ENCODE results near the gene FXN. TPM values are rescaled to one million over a fixed set of nuclear protein-coding genes. Genes with fewer than 3 reads are reported as not detected.

The FXN gene
- total and polyA plus RNA-seq, 4 donors = 4.7 to 41.7 (median 23.9) TPM

DNA sequence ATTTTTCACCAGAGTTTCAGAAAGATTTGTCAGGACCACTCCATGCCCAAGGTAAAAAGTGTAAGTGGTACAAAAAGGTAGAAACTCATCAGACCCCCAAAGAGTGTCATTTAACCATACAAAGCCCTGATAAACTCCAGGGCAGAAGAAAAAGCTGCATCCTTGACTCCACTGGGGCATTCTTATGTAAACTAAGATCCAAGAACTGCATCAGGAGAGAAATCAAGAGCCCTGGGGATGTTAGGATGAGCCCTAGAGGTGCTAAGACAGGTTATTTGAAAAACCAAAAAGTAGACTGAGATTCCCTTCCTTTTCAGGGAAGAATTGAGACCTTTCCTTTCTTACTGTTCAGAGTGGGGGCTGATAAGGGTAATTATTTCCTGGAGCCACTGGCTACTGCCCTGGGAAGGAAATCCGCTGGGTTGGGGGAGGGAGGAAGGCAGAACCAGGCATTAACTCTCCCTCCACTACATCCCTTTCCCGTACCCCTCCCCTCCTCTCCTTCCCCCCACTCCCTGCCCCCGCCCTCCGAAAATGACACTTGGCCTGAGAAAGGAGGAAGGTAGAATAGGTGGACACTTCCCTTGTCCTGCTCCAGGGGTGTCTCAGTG lies 54.7 kb downstream of the FXN start:
- no peak overlapping the region for H3K9ac ChIP-seq (ENCODE audit: low read depth in 1 of 2, low read length in 2 of 2)
- H3K9me3 ChIP-seq (ENCODE audit: control insufficient read depth in 4 of 4, low read length in 3 of 4) = no peaks in the 10 kb centered on the region
- DNase-seq (ENCODE audit: low spot score) = no peak
- H3K4me3 ChIP-seq (ENCODE audit: low read depth in 1 of 3, low read length in 3 of 3) = no peak overlapping the region
- peaks cover 15 to 35% (median 19%) of the 10 kb centered on the region in 4 donors for H3K4me1 ChIP-seq (ENCODE audit: control insufficient read depth in 4 of 4, insufficient read depth in 4 of 4, low read length in 3 of 4)
- TF ChIP-seq YY1 (IDR thresholded peaks at IDR 0.05) = no peak
- TF ChIP-seq RXRA (IDR thresholded peaks at IDR 0.05) = no peak
- TF ChIP-seq SP1 (IDR thresholded peaks at IDR 0.05) = no peak
- no peak for TF ChIP-seq TAF1 (conservative IDR thresholded peaks at IDR 0.05)
- TF ChIP-seq CTCF (IDR thresholded peaks at IDR 0.05; ENCODE audit: low read depth, low read length, missing input control) = no peak
- TF ChIP-seq JUND (IDR thresholded peaks at IDR 0.05) = no peak
- TF ChIP-seq RAD21 (IDR thresholded peaks at IDR 0.05) = no peak
- no peak for TF ChIP-seq GABPA (IDR thresholded peaks at IDR 0.05 in 1 of 2, conservative IDR thresholded peaks at IDR 0.05 in 1 of 2)
- TF ChIP-seq EGR1 (IDR thresholded peaks at IDR 0.05; ENCODE audit: low read depth in 2 of 2) = no peak
- no peak for TF ChIP-seq HNF4A (conservative IDR thresholded peaks at IDR 0.05)
- no peak for TF ChIP-seq FOXA1 (IDR thresholded peaks at IDR 0.05)
- no peak for TF ChIP-seq REST (IDR thresholded peaks at IDR 0.05)
- no peak for TF ChIP-seq ATF3 (IDR thresholded peaks at IDR 0.05)
- no peak for TF ChIP-seq FOXA2 (IDR thresholded peaks at IDR 0.05)
- TF ChIP-seq NR2F2 (IDR thresholded peaks at IDR 0.05) = no peak
- TF ChIP-seq, protein P1, sequence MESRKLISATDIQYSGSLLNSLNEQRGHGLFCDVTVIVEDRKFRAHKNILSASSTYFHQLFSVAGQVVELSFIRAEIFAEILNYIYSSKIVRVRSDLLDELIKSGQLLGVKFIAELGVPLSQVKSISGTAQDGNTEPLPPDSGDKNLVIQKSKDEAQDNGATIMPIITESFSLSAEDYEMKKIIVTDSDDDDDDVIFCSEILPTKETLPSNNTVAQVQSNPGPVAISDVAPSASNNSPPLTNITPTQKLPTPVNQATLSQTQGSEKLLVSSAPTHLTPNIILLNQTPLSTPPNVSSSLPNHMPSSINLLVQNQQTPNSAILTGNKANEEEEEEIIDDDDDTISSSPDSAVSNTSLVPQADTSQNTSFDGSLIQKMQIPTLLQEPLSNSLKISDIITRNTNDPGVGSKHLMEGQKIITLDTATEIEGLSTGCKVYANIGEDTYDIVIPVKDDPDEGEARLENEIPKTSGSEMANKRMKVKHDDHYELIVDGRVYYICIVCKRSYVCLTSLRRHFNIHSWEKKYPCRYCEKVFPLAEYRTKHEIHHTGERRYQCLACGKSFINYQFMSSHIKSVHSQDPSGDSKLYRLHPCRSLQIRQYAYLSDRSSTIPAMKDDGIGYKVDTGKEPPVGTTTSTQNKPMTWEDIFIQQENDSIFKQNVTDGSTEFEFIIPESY (IDR thresholded peaks at IDR 0.05) = no peak
- TF ChIP-seq, protein P2, sequence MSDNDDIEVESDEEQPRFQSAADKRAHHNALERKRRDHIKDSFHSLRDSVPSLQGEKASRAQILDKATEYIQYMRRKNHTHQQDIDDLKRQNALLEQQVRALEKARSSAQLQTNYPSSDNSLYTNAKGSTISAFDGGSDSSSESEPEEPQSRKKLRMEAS (IDR thresholded peaks at IDR 0.05) = no peak
- no peaks in the 10 kb centered on the region for H3K27me3 ChIP-seq (ENCODE audit: control insufficient read depth in 4 of 4, insufficient read depth in 4 of 4, low read length in 3 of 4)
- no peaks in the 10 kb centered on the region for H3K36me3 ChIP-seq (ENCODE audit: control insufficient read depth in 4 of 4, insufficient read depth in 3 of 4, low read depth in 1 of 4, low read length in 3 of 4)
- no peak overlapping the region for H3K27ac ChIP-seq (ENCODE audit: low read depth in 1 of 2, low read length in 2 of 2)
- WGBS = 64% methylated on average over 4 of the region's 4 CpGs
